ENCODE results near the gene DOCK9.

The DOCK9 gene

GRCh38 chr13:98878486-98879126 lies 99.3 kb downstream of the DOCK9 start:
- no peak for DNase-seq

GRCh38 chr13:98877936-98878335 lies 99.9 kb downstream of the DOCK9 start:
- no peak for DNase-seq

DNA sequence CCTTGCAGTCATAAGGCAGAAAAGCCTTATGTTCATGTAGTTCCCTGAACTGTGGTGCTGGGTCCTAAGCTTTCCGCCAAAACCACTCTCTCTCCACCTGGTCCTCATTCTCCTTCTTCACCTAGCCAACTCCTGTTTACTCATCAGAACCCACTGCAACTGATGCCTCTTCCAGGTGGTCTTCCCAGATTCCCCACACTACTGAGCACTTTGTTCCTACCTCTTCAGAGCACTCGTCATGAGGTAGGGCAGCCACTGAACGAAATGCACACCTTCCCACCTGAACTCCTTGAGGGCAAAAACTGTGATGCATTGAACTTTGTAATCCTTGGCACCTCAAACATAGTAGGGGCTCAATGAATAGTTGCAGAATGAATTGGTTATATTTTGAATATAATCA lies 100.4 kb downstream of the DOCK9 start:
- no peak for DNase-seq

DNA sequence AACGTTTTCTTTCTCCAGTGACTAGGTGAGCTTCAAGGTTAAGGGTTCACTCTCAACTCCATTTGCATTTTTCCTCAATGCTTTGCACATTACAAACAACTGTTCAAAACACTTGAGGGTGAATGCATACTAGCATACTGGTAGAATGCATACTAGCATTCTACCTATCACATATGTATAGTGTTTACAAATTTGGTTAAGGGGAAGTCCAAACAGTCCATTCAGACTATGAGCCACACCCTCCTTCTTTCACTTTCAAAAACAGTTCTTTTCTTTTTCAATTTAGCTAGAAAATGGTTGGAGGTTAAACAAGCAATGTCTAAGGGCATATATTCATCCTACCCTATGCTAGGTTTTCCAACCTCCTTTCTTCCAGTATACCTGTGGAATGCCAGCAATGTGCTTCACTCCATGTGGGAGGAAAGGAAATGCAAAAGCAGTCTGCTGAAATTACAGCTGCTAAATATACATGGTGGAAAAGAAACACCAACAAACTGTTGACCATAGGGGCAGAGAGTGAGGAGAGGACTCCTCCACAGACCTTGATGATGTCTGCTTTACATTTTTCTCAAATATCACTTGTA lies 102.6 kb downstream of the DOCK9 start:
- DNase-seq = no peak

DNA sequence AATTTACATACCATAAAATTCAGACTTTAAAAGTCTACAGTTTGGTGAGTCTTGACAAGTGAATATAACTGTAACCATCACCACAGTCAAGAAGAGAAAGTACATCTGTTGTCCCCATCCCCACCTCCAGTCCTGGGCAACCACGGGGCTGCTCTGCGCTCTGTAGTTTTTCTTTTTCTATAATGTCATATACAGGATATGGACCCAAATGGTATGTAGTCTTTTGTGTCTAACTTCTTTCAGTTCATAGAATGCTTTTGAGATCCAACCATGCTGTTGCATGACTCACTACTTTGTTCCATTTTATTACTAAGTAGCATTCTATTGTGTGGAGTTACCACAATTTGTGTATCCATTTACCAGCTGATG lies 103.9 kb downstream of the DOCK9 start:
- no peak for DNase-seq

- no peak for DNase-seq
These were observed 104.4 kb downstream of the DOCK9 start for GRCh38 chr13:98873377-98874028.

DNA sequence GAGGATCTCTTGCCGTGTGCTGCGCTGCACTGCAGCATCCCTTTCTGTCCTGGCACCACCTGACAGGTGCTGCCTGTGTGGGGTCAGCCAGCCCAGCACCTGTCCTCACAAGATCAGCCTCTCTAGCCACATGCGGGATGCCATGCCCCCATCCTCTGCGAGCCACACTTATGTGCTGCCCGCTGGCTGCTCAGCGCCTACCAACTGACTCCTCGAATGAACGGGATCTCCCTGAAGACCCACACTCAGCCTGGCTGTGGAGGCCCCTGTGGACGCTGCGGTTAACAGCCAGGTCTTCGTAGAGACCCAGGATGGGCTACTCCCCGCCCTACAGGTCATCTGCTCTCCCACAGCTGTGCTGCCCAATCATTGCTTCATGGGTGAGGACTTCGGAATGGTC lies 106.1 kb downstream of the DOCK9 start:
- no peak for DNase-seq

DNA sequence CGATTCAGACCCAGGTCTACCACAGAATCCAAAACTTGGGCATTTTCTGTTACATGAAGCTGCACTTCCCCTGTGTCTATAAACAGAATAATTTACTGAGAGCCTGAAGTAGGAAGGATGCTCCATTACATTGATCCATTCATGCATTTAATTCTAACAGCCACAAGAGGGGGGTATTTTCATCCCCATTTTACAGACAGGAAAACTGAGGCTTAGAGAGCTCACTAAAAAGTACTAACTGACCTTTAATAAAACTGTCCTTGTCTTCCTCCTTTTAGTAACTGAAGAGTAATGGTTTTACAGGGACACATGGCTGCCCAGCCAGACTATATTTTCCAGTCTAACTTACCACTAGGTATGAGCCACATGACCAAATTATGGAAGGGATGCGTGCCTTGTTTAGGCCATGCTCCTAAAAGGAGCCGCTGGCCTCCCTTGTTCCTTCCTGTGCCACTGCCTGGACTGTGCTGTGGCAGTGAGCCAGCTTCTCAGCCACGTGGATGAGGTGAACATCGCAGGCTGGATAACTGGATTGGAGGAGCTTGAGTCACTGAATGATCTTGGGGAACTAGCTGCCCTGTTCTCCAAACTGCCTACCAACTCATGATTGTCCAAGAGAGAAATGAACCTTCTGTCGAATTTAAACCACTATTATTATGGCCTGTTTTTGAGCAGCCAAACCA lies 108.3 kb downstream of the DOCK9 start:
- DNase-seq = no peak

DNA sequence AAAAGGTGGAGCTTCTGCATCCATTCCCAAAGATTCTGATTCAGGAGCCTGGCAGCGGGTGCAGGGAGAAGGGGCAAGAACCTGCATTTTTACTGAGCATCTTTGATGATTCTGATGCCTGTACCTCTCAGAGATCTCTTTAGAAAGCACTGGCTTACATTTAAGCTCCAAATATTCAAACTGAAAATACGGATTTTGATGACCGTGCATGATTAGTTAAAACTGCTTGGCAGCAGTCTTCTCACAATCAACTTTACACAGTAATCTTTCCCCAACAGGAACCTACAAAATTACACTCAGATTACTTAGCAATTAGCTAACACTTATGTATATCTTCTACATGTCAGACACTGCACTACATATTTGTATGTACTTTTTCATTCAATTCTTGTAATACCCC lies 108.9 kb downstream of the DOCK9 start:
- DNase-seq = no peak

DNA sequence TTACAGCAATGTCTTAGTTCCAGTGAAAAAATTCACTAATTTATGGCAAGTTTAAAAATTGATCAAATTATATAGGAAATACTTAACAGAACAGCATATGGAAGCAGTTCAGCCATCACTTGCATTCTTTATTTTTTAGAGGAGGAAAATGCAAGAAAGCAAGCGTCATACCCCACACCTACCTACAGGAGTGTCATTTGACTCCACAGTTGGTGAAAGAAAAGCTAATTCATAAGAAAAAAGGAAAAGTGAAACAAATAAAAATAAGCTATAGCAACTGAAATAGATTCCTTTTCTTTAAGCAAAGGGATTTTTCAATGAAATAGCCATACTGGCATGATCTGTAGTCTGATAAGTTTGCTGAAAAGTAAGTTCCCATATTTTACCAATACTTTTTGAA lies 111.0 kb downstream of the DOCK9 start:
- no peak for DNase-seq

GRCh38 chr13:98860491-98860890 lies 117.4 kb downstream of the DOCK9 start:
- DNase-seq = no peak

DNA sequence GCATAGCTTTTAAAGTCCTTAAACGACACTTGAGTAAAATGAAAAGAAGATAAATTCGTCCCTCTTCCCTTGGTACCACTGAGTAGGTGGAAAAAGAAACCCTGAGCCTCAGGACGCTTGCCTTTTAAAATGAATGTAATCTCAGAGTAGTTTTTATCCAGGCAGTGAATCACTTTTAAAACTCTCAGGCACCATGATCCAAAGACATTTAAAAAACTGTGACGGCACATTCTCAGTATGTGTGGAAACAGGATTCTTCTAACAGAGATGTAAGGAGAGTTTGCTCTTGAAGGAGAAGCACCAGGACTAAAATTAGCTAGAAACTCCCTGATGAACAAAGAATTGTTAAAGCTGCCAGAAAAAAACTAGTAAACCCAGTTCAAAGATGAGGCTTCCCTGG lies 119.7 kb downstream of the DOCK9 start:
- no peak for DNase-seq

DNA sequence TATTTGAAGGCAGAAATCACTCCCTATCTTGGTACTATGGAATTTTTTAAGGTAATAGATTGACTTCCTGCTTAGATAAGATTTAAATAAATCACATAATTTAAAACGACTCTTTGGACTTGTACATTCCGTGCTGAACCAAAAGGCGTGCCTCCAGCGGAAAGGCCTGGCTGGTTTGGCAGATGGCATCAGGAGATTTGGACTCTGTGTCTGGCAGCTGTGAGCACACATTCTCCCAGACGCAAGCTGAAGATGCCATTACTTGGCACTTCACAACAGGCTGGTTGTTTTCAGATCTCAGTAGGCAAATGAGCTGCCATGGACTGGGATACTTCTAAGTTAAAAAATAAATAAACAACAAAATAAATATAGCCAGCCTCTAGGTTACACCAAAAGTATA lies 120.9 kb downstream of the DOCK9 start:
- no peak for DNase-seq

DNA sequence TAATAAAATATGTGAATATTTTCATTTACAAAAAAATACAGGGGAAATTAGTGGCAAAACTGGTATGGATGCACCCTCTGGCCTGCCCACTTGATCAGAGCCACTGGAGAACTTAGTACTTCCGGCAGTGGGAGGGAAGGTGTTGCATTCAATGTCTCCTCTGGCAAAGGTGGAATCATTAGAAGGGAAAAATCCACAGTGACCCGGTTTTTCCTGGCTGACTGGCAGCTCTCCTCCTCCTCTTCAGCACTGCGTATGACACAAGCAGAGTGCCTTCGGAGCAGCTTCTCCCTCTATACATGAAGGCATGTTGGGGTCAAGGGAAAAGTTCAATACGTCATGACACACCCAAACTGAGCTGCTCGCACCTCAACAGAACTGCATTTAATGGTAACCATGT lies 123.4 kb downstream of the DOCK9 start:
- no peak for DNase-seq

GRCh38 chr13:98853771-98854221 lies 124.1 kb downstream of the DOCK9 start:
- DNase-seq = no peak

DNA sequence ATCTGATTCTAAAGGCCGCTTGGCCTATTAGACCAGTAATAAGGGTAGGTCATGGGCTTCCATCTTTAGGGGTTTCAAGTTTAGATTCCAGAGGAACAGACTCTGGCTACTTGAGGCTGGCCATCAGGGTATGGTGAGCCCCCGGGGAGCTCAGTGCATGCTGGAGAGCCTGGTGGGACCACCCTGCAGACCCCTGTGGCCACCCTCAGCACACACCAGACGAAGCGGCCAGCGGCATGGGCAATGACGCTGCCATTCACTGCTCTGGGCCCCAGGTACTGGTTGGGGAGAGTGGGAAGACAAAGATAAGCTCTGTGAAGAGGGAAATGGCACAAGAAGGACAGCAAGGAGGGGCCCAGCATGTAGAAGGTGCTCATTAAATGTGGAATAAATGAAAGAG lies 126.6 kb downstream of the DOCK9 start:
- DNase-seq = no peak

GRCh38 chr13:98848746-98849145 lies 129.1 kb downstream of the DOCK9 start:
- no peak for DNase-seq

- DNase-seq = no peak
These were observed 130.1 kb downstream of the DOCK9 start for GRCh38 chr13:98847780-98848179.

- DNase-seq = no peak
These were observed 130.9 kb downstream of the DOCK9 start for GRCh38 chr13:98846986-98847385.

GRCh38 chr13:98846521-98846920 lies 131.3 kb downstream of the DOCK9 start:
- no peak for DNase-seq

- DNase-seq = no peak
These were observed 132.1 kb downstream of the DOCK9 start for GRCh38 chr13:98845742-98846141.

- no peak for DNase-seq
These were observed 133.8 kb downstream of the DOCK9 start for GRCh38 chr13:98844021-98844420.

DNA sequence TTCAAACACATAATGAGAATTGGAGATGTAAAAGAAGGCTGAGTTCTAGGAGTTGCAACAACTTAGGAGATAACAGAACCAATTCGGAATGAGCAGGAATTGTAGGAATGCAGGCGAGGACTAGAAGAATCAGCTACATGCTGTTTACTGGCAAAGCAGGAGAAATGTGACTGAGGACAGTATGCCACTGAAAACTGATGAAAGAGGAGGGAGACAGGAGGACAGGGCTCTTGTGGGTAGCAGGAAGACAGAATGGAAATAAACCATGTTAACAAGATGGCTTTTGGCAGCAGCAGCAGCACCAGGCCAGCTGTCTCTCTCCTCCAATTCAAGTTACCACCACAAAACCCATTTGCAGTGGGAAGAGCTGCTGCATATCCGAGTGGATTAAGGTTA lies 134.4 kb downstream of the DOCK9 start:
- DNase-seq = no peak

DNA sequence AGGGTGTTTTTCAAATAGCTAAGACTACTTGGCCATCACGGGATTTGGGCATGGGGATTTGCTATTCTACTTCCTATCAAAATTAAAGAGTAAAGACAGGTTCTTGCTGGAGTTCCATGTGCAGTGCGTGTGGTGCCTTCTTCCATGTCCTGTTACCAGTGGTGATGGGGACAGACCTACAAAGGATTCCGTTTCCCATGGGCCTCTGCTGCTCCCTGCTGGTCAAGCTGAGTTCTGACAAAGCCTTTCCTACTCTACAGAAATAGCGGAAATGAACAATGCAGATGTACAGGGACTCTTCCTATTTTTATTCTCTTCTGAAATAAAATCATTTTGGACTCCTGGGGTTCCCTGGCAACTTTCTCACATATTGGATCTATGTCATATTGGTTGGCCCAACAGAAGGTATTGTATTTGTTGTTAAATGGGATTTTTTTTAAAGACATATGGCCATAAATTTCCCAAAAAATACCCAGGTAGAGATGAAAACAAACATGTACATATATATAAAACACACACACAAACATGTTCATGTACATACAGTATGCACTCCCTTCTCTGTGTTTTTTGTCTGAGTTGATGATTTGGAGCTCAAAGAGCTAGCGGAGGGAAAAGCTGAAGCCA lies 134.9 kb downstream of the DOCK9 start:
- DNase-seq = peak; percentile 38
